IgD-negative memory B cell (primary cell): ENCODE data around the gene PTOV1. TPM values are rescaled to one million over a fixed set of nuclear protein-coding genes. Genes with fewer than 3 reads are reported as not detected.

Experiments used
- H3K27ac Mint-ChIP-seq, 3 donors: one replicate each; pipeline ENCODE4 v1.8.0; 2020 to 2022; ENCODE audit warnings: mild to moderate bottlenecking in 3 of 3, mixed read lengths in 3 of 3, moderate library complexity in 1 of 3
- H3K27me3 Mint-ChIP-seq: one replicate; pipeline ENCODE4 v1.8.0; 2021; ENCODE audit warnings: mixed read lengths
- H3K36me3 Mint-ChIP-seq: one replicate; pipeline ENCODE4 v1.8.0; 2020; ENCODE audit warnings: mild to moderate bottlenecking, mixed read lengths
- H3K4me1 Mint-ChIP-seq, 3 donors: one replicate each; pipeline ENCODE4 v1.8.0; 2020 to 2022; ENCODE audit warnings: mixed read lengths in 3 of 3, mild to moderate bottlenecking in 1 of 3
- H3K4me3 Mint-ChIP-seq, 4 donors: one replicate each; pipeline ENCODE4 v1.8.0; 2020 to 2022; ENCODE audit warnings: mild to moderate bottlenecking in 4 of 4, mixed read lengths in 4 of 4, moderate library complexity in 3 of 4
- H3K9me3 Mint-ChIP-seq, 3 donors: one replicate each; pipeline ENCODE4 v1.8.0; 2020 to 2021; ENCODE audit warnings: mixed read lengths in 3 of 3, mild to moderate bottlenecking in 1 of 3
- polyA plus RNA-seq: library from polyadenylated mRNA; unstranded; fragments of 300-500 nt; fragmentation: Illumina TruSeq; gene quantifications from one replicate; pipeline ENCODE4 v1.2.3, GENCODE V29; 2021

Gene PTOV1
- polyA plus RNA-seq, 1 donor from 2014 or later, result 45.0 TPM

GRCh38 chr19:49844138-49845095, 6.5 kb upstream of the PTOV1 start:
- Mint-ChIP-seq H3K27me3 (no peaks in the 10 kb centered on the region), H3K36me3 (peaks cover 6% of the 10 kb centered on the region), H3K9me3 (peaks cover 0 to 3% (median 0%) of the 10 kb centered on the region in 3 donors), H3K4me3 (peak overlapping the region; percentile 20 to 91 (median 79)), H3K4me1 (peaks cover 22 to 35% (median 22%) of the 10 kb centered on the region in 3 donors), H3K27ac (peak overlapping the region; percentile 27 to 94 (median 59))

- H3K36me3 Mint-ChIP-seq, result peaks cover 1% of the 10 kb centered on the region
- no peaks in the 10 kb centered on the region for H3K27me3 Mint-ChIP-seq
- peaks cover 0 to 3% (median 0%) of the 10 kb centered on the region in 3 donors for H3K9me3 Mint-ChIP-seq
- H3K4me3 Mint-ChIP-seq, result peak overlapping the region in 3 of 4 donors; percentile 12 to 91 (median 20)
- H3K4me1 Mint-ChIP-seq, result peaks cover 20 to 41% (median 28%) of the 10 kb centered on the region in 3 donors
- H3K27ac Mint-ChIP-seq, result peak overlapping the region in 1 of 3 donors; percentile 59
Measured at GRCh38 chr19:49845414-49845813, 5.5 kb upstream of the PTOV1 start.

DNA sequence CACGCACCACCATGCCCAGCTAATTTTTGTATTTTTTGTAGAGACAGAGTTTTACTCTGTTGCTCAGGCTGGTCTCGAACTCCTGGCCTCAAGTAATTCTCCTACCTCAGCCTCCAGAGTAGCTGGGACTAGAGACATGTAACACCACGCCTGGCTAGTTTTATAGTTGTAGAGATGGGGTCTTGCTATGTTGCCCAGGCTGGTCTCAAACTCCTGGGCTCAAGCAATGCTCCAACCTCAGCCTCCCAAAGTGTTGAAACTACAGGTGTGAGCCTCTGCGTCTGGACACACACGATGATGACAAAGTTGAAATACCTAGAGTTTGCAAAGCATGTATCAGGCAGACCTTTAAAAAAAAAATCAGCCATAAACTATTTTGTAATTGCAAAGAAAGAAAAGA, 4.6 kb upstream of the PTOV1 start:
- peak overlapping the region in 1 of 3 donors; percentile 58 for H3K27ac Mint-ChIP-seq
- H3K4me1 Mint-ChIP-seq, result peaks cover 18 to 41% (median 28%) of the 10 kb centered on the region in 3 donors
- H3K4me3 Mint-ChIP-seq, result peak overlapping the region in 1 of 4 donors; percentile 27
- no peaks in the 10 kb centered on the region for H3K27me3 Mint-ChIP-seq
- no peaks in the 10 kb centered on the region for H3K36me3 Mint-ChIP-seq
- peaks cover 0 to 3% (median 0%) of the 10 kb centered on the region in 3 donors for H3K9me3 Mint-ChIP-seq

DNA sequence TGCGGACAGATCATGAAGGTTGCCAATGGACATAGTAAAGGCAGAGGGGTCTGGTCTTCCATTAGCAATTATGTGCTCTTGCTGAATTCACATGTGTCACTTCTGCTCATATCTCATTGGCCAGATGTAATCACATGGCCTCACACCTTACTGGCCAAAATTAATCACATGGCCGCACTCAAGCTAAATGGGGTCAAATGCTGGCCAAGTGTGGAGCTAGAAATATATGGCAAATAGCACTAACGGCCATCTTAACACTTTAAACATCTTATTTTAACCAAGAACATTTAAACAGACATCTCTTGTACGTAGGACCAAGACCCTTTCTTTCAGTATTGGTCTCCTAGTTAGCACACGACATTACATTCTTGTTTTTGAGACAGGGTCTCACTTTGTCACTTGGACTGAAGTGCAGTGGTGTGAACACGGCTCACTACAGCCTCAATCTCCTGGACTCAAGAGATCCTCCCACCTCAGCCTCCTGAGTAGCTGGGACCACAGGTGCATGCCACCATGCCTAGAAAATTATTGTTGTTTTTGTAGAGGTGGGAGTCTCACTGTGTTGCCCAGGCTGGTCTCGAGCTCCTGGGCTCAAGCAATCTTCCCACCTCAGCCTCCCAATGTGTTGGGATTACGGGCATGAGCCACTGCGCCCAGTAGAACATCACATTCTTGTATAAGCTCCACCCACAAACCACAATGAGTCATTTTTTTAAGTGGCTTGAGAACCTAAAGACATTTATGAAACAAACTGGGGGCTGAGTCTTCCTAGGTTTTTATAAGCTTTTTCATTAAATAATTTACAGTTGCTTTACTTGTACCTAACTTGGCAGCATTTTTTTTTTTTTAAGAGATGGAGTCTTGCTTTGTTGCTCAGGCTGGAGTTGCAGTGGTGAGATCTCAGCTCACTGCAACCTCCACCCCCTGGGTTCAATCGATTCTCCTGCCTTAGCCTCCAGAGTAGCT, 2.9 kb upstream of the PTOV1 start:
- H3K27me3 Mint-ChIP-seq, result no peaks in the 10 kb centered on the region
- H3K4me3 Mint-ChIP-seq, result peak overlapping the region in 3 of 4 donors; percentile 4 to 97 (median 39)
- peak overlapping the region in 1 of 3 donors; percentile 82 for H3K27ac Mint-ChIP-seq
- peaks cover 25 to 43% (median 38%) of the 10 kb centered on the region in 3 donors for H3K4me1 Mint-ChIP-seq
- H3K36me3 Mint-ChIP-seq, result no peaks in the 10 kb centered on the region
- peaks cover 0 to 3% (median 0%) of the 10 kb centered on the region in 3 donors for H3K9me3 Mint-ChIP-seq

DNA sequence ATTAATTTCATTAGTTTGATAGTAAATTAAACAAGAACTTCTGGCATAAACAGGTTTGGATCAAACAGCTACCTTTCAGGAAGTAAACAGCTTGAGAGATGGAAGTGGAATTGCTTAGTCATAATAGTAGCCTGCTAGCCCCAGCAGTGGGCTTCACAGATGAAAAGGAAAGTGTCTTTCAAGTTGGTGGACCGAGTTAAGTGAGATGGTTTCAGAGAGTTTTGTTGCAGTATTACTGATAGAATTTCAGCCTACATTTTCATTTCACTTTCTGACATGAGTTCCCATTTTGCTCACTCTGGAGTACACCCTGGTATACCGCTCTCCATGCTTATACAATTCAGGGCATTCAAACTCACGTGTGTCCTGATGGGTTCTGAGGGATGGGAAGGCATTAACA, 2.0 kb upstream of the PTOV1 start:
- Mint-ChIP-seq H3K4me1 (peaks cover 24 to 43% (median 31%) of the 10 kb centered on the region in 3 donors), H3K36me3 (no peaks in the 10 kb centered on the region), H3K27me3 (no peaks in the 10 kb centered on the region), H3K9me3 (peaks cover 0 to 3% (median 0%) of the 10 kb centered on the region in 3 donors), H3K4me3 (peak overlapping the region in 3 of 4 donors; percentile 72 to 97 (median 77)), H3K27ac (peak overlapping the region in 2 of 3 donors; percentile 82 to 90)

GRCh38 chr19:49849433-49850220, 1.3 kb upstream of the PTOV1 start:
- Mint-ChIP-seq H3K27ac (peak overlapping the region in 2 of 3 donors; percentile 96 to 99), H3K27me3 (no peaks in the 10 kb centered on the region), H3K36me3 (no peaks in the 10 kb centered on the region), H3K4me1 (peaks cover 23 to 39% (median 26%) of the 10 kb centered on the region in 3 donors), H3K4me3 (peak overlapping the region; percentile 77 to 97 (median 94)), H3K9me3 (peaks cover 0 to 3% (median 0%) of the 10 kb centered on the region in 3 donors)

GRCh38 chr19:49850221-49850486, 805 bp upstream of the PTOV1 start:
- peak overlapping the region; percentile 92 to 99 (median 96) for H3K27ac Mint-ChIP-seq
- no peaks in the 10 kb centered on the region for H3K27me3 Mint-ChIP-seq
- peak overlapping the region; percentile 92 to 98 (median 97) for H3K4me3 Mint-ChIP-seq
- H3K9me3 Mint-ChIP-seq, result peaks cover 0 to 3% (median 0%) of the 10 kb centered on the region in 3 donors
- no peaks in the 10 kb centered on the region for H3K36me3 Mint-ChIP-seq
- peaks cover 18 to 35% (median 22%) of the 10 kb centered on the region in 3 donors for H3K4me1 Mint-ChIP-seq

- Mint-ChIP-seq H3K4me1 (peaks cover 13 to 31% (median 22%) of the 10 kb centered on the region in 3 donors), H3K27me3 (no peaks in the 10 kb centered on the region), H3K27ac (peak overlapping the region; percentile 67 to 89 (median 71)), H3K36me3 (peaks cover 2% of the 10 kb centered on the region), H3K4me3 (peak overlapping the region; percentile 85 to 95 (median 93)), H3K9me3 (peaks cover 0 to 3% (median 0%) of the 10 kb centered on the region in 3 donors)
Measured at GRCh38 chr19:49851456-49852259, 699 bp downstream of the PTOV1 start.

GRCh38 chr19:49852631-49853126, 1.7 kb downstream of the PTOV1 start:
- peaks cover 13 to 31% (median 22%) of the 10 kb centered on the region in 3 donors for H3K4me1 Mint-ChIP-seq
- peak overlapping the region; percentile 67 to 89 (median 71) for H3K27ac Mint-ChIP-seq
- no peaks in the 10 kb centered on the region for H3K27me3 Mint-ChIP-seq
- H3K4me3 Mint-ChIP-seq, result peak overlapping the region; percentile 85 to 95 (median 93)
- peaks cover 2% of the 10 kb centered on the region for H3K36me3 Mint-ChIP-seq
- H3K9me3 Mint-ChIP-seq, result peaks cover 0 to 3% (median 0%) of the 10 kb centered on the region in 3 donors

DNA sequence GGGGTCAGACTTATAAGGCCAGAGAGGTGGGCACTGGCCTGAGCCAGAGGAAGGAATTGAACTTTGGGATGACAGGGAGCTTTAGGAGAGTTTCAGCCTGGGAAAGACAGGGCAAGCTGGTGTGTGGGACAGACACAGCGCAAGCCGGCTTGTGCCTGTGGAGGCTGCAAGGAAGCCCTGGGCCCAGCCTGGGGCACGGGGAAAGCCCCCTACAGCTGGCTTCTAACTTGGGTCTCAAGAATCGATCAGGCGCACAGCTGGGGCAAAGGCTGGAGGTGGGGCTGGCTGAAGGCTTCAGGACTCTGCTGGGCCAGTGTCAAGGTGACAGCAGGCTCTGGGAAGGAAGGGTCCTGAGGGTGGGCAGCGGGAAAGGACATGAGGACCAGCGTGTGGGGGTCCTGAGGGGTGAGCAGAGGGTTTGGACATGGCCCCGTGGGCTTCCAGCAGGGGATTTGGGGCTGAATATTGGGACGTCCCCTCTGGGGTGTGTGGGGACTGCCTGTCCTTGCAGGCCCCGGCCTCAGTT, 3.0 kb downstream of the PTOV1 start:
- no peaks in the 10 kb centered on the region for H3K27me3 Mint-ChIP-seq
- H3K36me3 Mint-ChIP-seq, result peaks cover 2% of the 10 kb centered on the region
- peaks cover 13 to 23% (median 16%) of the 10 kb centered on the region in 3 donors for H3K4me1 Mint-ChIP-seq
- peaks cover 0 to 3% (median 0%) of the 10 kb centered on the region in 3 donors for H3K9me3 Mint-ChIP-seq
- peak overlapping the region in 2 of 4 donors; percentile 76 to 93 for H3K4me3 Mint-ChIP-seq
- peak overlapping the region in 1 of 3 donors; percentile 89 for H3K27ac Mint-ChIP-seq

GRCh38 chr19:49854378-49855263, 3.7 kb downstream of the PTOV1 start:
- no peak overlapping the region for H3K4me3 Mint-ChIP-seq
- peaks cover 2% of the 10 kb centered on the region for H3K36me3 Mint-ChIP-seq
- no peaks in the 10 kb centered on the region for H3K27me3 Mint-ChIP-seq
- H3K27ac Mint-ChIP-seq, result peak overlapping the region in 1 of 3 donors; percentile 89
- H3K4me1 Mint-ChIP-seq, result peaks cover 13 to 19% (median 16%) of the 10 kb centered on the region in 3 donors
- H3K9me3 Mint-ChIP-seq, result no peaks in the 10 kb centered on the region

DNA sequence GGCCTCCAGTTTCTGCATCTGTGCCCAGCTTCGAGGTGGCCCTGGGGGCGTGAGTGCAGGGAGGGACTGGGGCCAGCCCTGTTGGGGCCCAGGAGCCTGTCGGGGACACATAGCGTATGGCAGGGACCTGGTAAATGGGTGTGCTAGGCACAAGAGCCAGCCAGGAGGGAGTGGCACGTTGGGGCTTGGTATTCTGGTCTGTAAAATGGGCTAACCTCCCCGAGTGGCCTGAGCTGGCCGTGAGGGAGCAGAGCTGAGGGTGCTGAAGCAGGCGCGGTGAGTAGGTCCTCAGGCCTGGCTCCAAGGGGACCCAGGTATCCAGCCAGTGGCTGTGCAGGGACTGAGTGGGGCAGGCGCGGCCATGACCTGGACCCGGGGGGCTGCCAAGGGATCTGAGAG, 4.3 kb downstream of the PTOV1 start:
- Mint-ChIP-seq H3K4me3 (peak overlapping the region in 1 of 4 donors; percentile 73), H3K36me3 (peaks cover 2% of the 10 kb centered on the region)

More for the DNA sequence above, 4.3 kb downstream of the PTOV1 start:
- Mint-ChIP-seq H3K27me3 (no peaks in the 10 kb centered on the region), H3K4me1 (peaks cover 11 to 13% (median 13%) of the 10 kb centered on the region in 3 donors), H3K27ac (peak overlapping the region in 2 of 3 donors; percentile 35 to 70), H3K9me3 (no peaks in the 10 kb centered on the region)
